Measurements from ENCODE around the gene TMPRSS11E.
A peak's percentile ranks its signal among the peaks of the same experiment; 100 is the strongest.
"Not testable (repeated sequence)": the region's sequence is repeated elsewhere in the genome, so short reads cannot be mapped to it uniquely, and the experiment has no call there.

TMPRSS11E gene

GRCh38 chr4:68462691-68463090 lies 15.4 kb downstream of the TMPRSS11E start:
- DNase-seq (ENCODE audit: low spot score): no peak

- no peak for DNase-seq (ENCODE audit: low spot score)
These were observed 16.5 kb downstream of the TMPRSS11E start for GRCh38 chr4:68463796-68464195.

- no peak for DNase-seq (ENCODE audit: low spot score)
These were observed 17.8 kb downstream of the TMPRSS11E start for GRCh38 chr4:68465058-68465457.

GRCh38 chr4:68466185-68466584 lies 18.9 kb downstream of the TMPRSS11E start:
- DNase-seq (ENCODE audit: low spot score): no peak

GRCh38 chr4:68466751-68467150 lies 19.5 kb downstream of the TMPRSS11E start:
- no peak for DNase-seq (ENCODE audit: low spot score)

- no peak for DNase-seq (ENCODE audit: low spot score)
These were observed 22.2 kb downstream of the TMPRSS11E start for GRCh38 chr4:68469482-68469881.

GRCh38 chr4:68476191-68476590 lies 28.9 kb downstream of the TMPRSS11E start:
- DNase-seq (ENCODE audit: low spot score): no peak

GRCh38 chr4:68489338-68489737 lies 42.1 kb downstream of the TMPRSS11E start:
- DNase-seq (ENCODE audit: low spot score): no peak

- DNase-seq (ENCODE audit: low spot score): no peak
These were observed 43.7 kb downstream of the TMPRSS11E start for GRCh38 chr4:68490826-68491457.

- DNase-seq (ENCODE audit: low spot score): peak; percentile 3
These were observed 47.4 kb downstream of the TMPRSS11E start for GRCh38 chr4:68494688-68495087.

GRCh38 chr4:68498413-68499007 lies 51.2 kb downstream of the TMPRSS11E start:
- peak; percentile 87 for DNase-seq (ENCODE audit: low spot score)

- no peak for DNase-seq (ENCODE audit: low spot score)
These were observed 51.8 kb downstream of the TMPRSS11E start for GRCh38 chr4:68499021-68499420.

- DNase-seq (ENCODE audit: low spot score): not testable (repeated sequence)
These were observed 56.2 kb downstream of the TMPRSS11E start for GRCh38 chr4:68503462-68503861.

GRCh38 chr4:68504836-68505235 lies 57.6 kb downstream of the TMPRSS11E start:
- DNase-seq (ENCODE audit: low spot score): not testable (repeated sequence)

GRCh38 chr4:68505452-68505851 lies 58.2 kb downstream of the TMPRSS11E start:
- DNase-seq (ENCODE audit: low spot score): not testable (repeated sequence)

GRCh38 chr4:68518889-68519288 lies 71.6 kb downstream of the TMPRSS11E start:
- no peak for DNase-seq (ENCODE audit: low spot score)

- no peak for DNase-seq (ENCODE audit: low spot score)
These were observed 73.7 kb downstream of the TMPRSS11E start for GRCh38 chr4:68520985-68521384.

GRCh38 chr4:68522232-68522631 lies 75.0 kb downstream of the TMPRSS11E start:
- not testable (repeated sequence) for DNase-seq (ENCODE audit: low spot score)

- no peak for DNase-seq (ENCODE audit: low spot score)
These were observed 88.7 kb downstream of the TMPRSS11E start for GRCh38 chr4:68535974-68536373.

- DNase-seq (ENCODE audit: low spot score): no peak
These were observed 89.1 kb downstream of the TMPRSS11E start for GRCh38 chr4:68536375-68536774.

GRCh38 chr4:68542742-68543141 lies 95.5 kb downstream of the TMPRSS11E start:
- DNase-seq (ENCODE audit: low spot score): not testable (repeated sequence)
